ENCODE results near the gene NCAM1.

The NCAM1 gene

GRCh38 chr11:113251281-113251680 lies 290.1 kb downstream of the NCAM1 start:
- no peak for DNase-seq (ENCODE audit: low read depth in 2 of 2)

- DNase-seq (ENCODE audit: low read depth in 2 of 2) = no peak
Observed at GRCh38 chr11:113253406-113253805, 292.2 kb downstream of the NCAM1 start.

- no peak for DNase-seq (ENCODE audit: low read depth in 2 of 2)
Observed at GRCh38 chr11:113255096-113255495, 293.9 kb downstream of the NCAM1 start.

- DNase-seq (ENCODE audit: low read depth in 2 of 2) = no peak
Observed at GRCh38 chr11:113255741-113256140, 294.5 kb downstream of the NCAM1 start.

- no peak for DNase-seq (ENCODE audit: low read depth in 2 of 2)
Observed at GRCh38 chr11:113256431-113257202, 295.4 kb downstream of the NCAM1 start.

- DNase-seq (ENCODE audit: low read depth in 2 of 2) = no peak
Observed at GRCh38 chr11:113260096-113260425, 298.8 kb downstream of the NCAM1 start.

GRCh38 chr11:113260541-113260940 lies 299.3 kb downstream of the NCAM1 start:
- no peak for DNase-seq (ENCODE audit: low read depth in 2 of 2)

GRCh38 chr11:113261709-113262475 lies 300.7 kb downstream of the NCAM1 start:
- DNase-seq (ENCODE audit: low read depth in 2 of 2) = no peak

GRCh38 chr11:113262594-113262993 lies 301.4 kb downstream of the NCAM1 start:
- no peak for DNase-seq (ENCODE audit: low read depth in 2 of 2)

GRCh38 chr11:113263458-113264259 lies 302.4 kb downstream of the NCAM1 start:
- no peak for DNase-seq (ENCODE audit: low read depth in 2 of 2)

- DNase-seq (ENCODE audit: low read depth in 2 of 2) = no peak
Observed at GRCh38 chr11:113265362-113265761, 304.1 kb downstream of the NCAM1 start.

GRCh38 chr11:113267493-113267892 lies 306.3 kb downstream of the NCAM1 start:
- DNase-seq (ENCODE audit: low read depth in 2 of 2) = no peak

- no peak for DNase-seq (ENCODE audit: low read depth in 2 of 2)
Observed at GRCh38 chr11:113269096-113269495, 307.9 kb downstream of the NCAM1 start.

GRCh38 chr11:113269636-113270035 lies 308.4 kb downstream of the NCAM1 start:
- DNase-seq (ENCODE audit: low read depth in 2 of 2) = no peak

- no peak for DNase-seq (ENCODE audit: low read depth in 2 of 2)
Observed at GRCh38 chr11:113270080-113270479, 308.9 kb downstream of the NCAM1 start.

GRCh38 chr11:113271551-113272245 lies 310.5 kb downstream of the NCAM1 start:
- DNase-seq (ENCODE audit: low read depth in 2 of 2) = no peak

- DNase-seq (ENCODE audit: low read depth in 2 of 2) = no peak
Observed at GRCh38 chr11:113272281-113272680, 311.1 kb downstream of the NCAM1 start.

- DNase-seq (ENCODE audit: low read depth in 2 of 2) = no peak
Observed at GRCh38 chr11:113272927-113273615, 311.9 kb downstream of the NCAM1 start.

- no peak for DNase-seq (ENCODE audit: low read depth in 2 of 2)
Observed at GRCh38 chr11:113273720-113274119, 312.5 kb downstream of the NCAM1 start.

GRCh38 chr11:113274713-113275582 lies 313.7 kb downstream of the NCAM1 start:
- DNase-seq (ENCODE audit: low read depth in 2 of 2) = no peak
